Erythroblast (primary cell): Measurements from ENCODE around the gene PSG7.
"Not testable (repeated sequence)": the region's sequence is repeated elsewhere in the genome, so short reads cannot be mapped to it uniquely, and the experiment has no call there.

Source experiments
- DNase-seq, 2 experiments: peaks; one replicate each; lab custom pipeline; 2025; lab: John Stamatoyannopoulos, UW
- GATA1 ChIP-seq: IDR thresholded peaks from 2 replicates; pipeline ENCODE4 v1.6.1; 2011; ENCODE audit warnings: low read depth, mild to moderate bottlenecking, control low read depth, low read length, moderate library complexity
- POLR2A ChIP-seq: IDR thresholded peaks from 2 replicates; pipeline ENCODE4 v1.6.1; 2011; ENCODE audit warnings: mild to moderate bottlenecking, low read length

The PSG7 gene

GRCh38 chr19:42879613-42880012 lies 57.4 kb downstream of the PSG7 start, which contains the start of gene PSG1:
Gene PSG1, minus strand, starts transcription at chr19:42879713. Its CDS starts 132 bp downstream, at chr19:42879581.
- DNase-seq = no peak
- no peak for TF ChIP-seq POLR2A
- no peak for TF ChIP-seq GATA1

- DNase-seq = not testable (repeated sequence)
Observed at GRCh38 chr19:42876596-42876995, 60.4 kb downstream of the PSG7 start.

GRCh38 chr19:42875881-42876280 lies 61.1 kb downstream of the PSG7 start:
- not testable (repeated sequence) for DNase-seq

GRCh38 chr19:42874901-42875813 lies 61.9 kb downstream of the PSG7 start:
- not testable (repeated sequence) for DNase-seq

GRCh38 chr19:42874136-42874535 lies 62.9 kb downstream of the PSG7 start:
- not testable (repeated sequence) for DNase-seq
